GM12892 (cell line): ENCODE data around the gene COL6A3.
"Not testable (repeated sequence)": the region's sequence is repeated elsewhere in the genome, so short reads cannot be mapped to it uniquely, and the experiment has no call there.

ENCODE experiments used
- DNase-seq: peaks from one replicate; pipeline ENCODE4 v3.0.0; 2011; ENCODE audit not compliant: insufficient read length
- FAIRE-seq: peaks from 2 replicates; lab custom pipeline; 2011; peaks lifted over from hg19 to GRCh38; lab: Jason Lieb, UNC
- POLR2A ChIP-seq: IDR thresholded peaks from 2 replicates; pipeline ENCODE4 v1.6.1; 2011; ENCODE audit warnings: low read depth, low read length, control low read depth
- POLR2AphosphoS5 ChIP-seq: IDR thresholded peaks from 2 replicates; pipeline ENCODE4 v1.6.1; 2011; ENCODE audit warnings: low read depth, low read length, control low read depth
- TAF1 ChIP-seq: IDR thresholded peaks from 2 replicates; pipeline ENCODE4 v1.6.1; 2011; ENCODE audit warnings: low read depth, mild to moderate bottlenecking, control low read depth, low read length, borderline replicate concordance

Gene COL6A3

GRCh38 chr2:237427769-237428506 lies 14.0 kb upstream of the COL6A3 start:
- FAIRE-seq (peak; percentile 56), DNase-seq (no peak)
- TF ChIP-seq POLR2AphosphoS5: no peak

GRCh38 chr2:237426517-237426916 lies 12.6 kb upstream of the COL6A3 start:
- FAIRE-seq (no peak), DNase-seq (no peak)
- TF ChIP-seq POLR2AphosphoS5 (no peak), TAF1 (no peak), POLR2A (no peak)

GRCh38 chr2:237425320-237425719 lies 11.4 kb upstream of the COL6A3 start:
- FAIRE-seq (no peak), DNase-seq (no peak)
- TF ChIP-seq POLR2A: no peak

DNA sequence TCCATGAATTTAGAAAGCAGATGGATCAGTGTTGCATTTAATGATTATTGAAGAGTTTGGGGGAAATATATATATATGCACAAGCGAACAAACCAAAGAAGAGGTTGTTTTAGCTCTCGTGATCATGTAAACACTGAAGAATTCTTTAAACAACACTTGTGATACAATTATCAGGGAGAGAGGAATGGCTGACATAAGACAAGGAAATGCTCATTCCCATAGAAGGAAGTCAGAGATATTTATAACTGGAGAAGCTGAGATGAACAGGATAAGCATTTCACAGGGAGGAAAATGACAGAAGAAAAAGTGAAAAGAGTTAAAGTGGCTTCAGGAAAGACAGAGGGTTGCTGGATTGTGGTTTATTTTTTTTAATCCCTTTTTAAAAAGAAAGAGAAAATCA lies 10.6 kb upstream of the COL6A3 start:
- TF ChIP-seq POLR2A (no peak), POLR2AphosphoS5 (no peak), TAF1 (no peak)
- no peak for DNase-seq
- no peak for FAIRE-seq

DNA sequence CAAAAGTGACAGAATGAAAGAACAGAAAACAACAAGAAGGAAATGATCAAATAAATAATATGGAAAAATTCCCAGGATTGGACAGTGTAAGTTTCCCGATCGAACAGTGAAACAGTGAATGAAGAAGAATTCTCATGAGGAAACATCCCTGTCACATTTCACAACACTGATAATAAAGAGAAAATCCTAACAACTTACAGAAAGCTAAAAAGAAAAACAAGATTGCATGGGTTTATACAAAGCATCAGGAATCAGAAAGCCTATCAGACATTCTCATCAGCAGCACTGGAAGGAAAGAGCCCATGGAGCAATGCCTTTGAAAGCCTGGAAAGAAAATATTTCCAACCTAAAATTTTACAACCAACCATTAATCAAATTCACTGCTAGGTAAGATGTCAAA lies 9.9 kb upstream of the COL6A3 start:
- FAIRE-seq (no peak), DNase-seq (no peak)
- TF ChIP-seq POLR2A: no peak
- no peak for TF ChIP-seq POLR2AphosphoS5
- no peak for TF ChIP-seq TAF1

- DNase-seq: no peak
- FAIRE-seq: no peak
- TF ChIP-seq TAF1: no peak
- TF ChIP-seq POLR2A: no peak
- no peak for TF ChIP-seq POLR2AphosphoS5
Measured at GRCh38 chr2:237422309-237422708, 8.3 kb upstream of the COL6A3 start.

DNA sequence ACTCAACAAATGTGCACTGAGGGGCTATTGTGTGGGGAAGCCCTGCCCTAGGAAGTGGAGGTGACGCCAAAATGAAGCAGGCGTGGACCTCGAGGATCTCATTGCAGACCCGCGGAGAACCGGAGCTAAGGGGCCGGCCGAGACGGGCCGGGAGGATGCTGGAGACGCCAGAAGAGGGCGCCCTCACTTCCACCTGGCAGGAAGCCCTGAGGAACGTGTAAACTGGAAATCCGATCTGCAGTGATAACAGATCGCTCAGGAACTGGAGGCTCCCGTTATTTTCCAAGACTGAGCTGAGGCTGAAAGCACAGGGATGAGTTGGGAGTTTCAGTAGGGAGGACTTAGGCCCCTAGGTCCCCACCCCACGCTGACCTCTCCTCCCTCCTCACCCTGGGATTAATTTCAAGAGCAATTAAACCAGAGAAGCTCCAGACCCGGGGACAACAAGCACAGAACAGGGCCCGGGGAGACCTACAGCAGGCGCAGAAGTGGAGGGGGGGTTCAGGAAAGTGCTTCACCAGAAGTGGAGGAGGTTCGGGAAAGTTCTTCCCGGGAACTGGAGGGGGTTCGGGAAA lies 7.7 kb upstream of the COL6A3 start:
- FAIRE-seq: peak; percentile 88
- peak; percentile 40 for DNase-seq
- no peak for TF ChIP-seq TAF1
- no peak for TF ChIP-seq POLR2A
- TF ChIP-seq POLR2AphosphoS5: no peak

GRCh38 chr2:237418300-237418699 lies 4.3 kb upstream of the COL6A3 start:
- FAIRE-seq (no peak), DNase-seq (no peak)
- TF ChIP-seq POLR2A (no peak), TAF1 (no peak), POLR2AphosphoS5 (no peak)

DNA sequence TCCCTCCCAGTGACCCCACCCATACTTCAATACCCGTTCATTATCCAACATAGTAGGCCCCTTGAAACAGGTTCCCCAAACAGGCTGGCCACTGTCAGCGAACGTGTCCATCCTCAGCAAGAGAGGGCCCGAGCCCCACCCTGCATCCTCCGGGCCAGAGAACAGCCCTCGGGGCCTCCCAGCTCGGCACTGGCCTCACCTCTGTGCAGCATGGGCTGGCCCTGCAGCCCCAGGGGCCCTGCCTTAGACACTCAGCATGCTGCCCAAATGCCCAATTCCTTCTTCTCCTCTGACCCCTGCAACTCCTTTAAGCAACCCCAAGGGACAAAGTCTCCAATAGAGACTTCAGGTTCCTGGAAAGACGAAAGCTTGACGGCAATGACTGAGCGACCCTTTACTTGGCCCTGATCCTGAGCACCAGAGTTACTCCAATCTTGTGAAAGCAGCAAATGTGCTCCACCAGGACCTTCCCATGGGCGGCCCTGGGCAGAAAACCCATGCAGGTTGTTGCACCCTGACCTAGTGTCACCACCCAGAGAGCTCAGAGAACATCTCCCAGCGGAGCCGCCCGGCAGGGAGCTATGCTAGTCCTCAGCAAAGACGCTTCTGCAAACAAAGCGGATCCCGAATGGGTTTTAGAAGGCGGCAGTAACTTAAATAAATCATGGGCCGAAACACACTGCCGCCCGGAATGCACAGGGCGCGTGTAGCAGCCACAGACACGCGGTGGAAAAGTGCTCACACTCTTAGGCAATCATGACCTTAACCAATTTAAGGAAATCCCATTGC lies 782 bp downstream of the COL6A3 start:
- DNase-seq (no peak), FAIRE-seq (no peak)
- no peak for TF ChIP-seq POLR2A
- no peak for TF ChIP-seq POLR2AphosphoS5
- TF ChIP-seq TAF1: no peak

DNA sequence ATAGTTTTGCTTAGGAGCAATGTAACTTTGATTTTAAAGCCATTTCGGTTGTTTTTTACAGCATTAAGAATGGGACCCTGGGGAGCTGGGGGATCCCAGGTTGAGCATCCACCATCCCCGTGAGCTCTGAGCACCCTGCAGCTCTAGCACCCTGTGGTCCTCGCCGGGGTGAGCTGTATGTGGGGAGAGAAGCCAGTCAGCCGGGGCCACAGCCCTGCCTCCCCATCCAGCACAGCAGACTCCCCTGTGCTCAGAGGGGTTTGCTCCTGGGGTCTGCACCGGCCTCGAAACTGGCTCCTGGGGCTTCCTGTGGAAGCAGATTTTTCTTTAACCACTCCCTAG lies 1.3 kb downstream of the COL6A3 start:
- DNase-seq: no peak
- TF ChIP-seq POLR2A (no peak), POLR2AphosphoS5 (no peak)
- no peak for FAIRE-seq

- TF ChIP-seq POLR2A (no peak), POLR2AphosphoS5 (no peak), TAF1 (no peak)
- DNase-seq (no peak), FAIRE-seq (no peak)
Measured at GRCh38 chr2:237411683-237412423, 2.1 kb downstream of the COL6A3 start.

DNA sequence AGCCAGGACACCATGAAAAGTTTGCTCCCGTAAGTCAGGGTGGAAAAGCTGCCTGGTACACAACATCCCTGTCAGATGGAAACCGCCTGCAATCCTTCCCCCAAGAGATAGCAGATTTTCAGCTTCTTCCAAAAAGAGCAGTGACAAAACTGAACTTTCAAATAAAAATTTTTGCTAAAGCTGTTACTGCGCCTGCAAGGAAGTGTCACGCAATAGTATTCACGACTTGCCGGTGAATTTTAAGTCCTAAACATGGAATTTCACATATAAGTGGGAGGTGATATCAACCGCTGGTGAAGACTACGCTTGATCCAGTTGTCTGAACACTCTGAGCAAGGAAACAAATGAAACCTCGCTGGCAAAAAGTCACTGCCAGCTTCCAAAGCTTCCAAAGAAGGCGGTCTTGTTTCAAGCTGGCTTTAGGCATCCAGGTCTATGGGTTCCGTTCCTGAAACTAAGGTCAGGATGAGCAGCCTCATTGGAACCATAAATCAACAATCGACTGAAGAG lies 2.8 kb downstream of the COL6A3 start:
- no peak for DNase-seq
- TF ChIP-seq TAF1 (no peak), POLR2AphosphoS5 (no peak), POLR2A (no peak)
- FAIRE-seq: no peak

DNA sequence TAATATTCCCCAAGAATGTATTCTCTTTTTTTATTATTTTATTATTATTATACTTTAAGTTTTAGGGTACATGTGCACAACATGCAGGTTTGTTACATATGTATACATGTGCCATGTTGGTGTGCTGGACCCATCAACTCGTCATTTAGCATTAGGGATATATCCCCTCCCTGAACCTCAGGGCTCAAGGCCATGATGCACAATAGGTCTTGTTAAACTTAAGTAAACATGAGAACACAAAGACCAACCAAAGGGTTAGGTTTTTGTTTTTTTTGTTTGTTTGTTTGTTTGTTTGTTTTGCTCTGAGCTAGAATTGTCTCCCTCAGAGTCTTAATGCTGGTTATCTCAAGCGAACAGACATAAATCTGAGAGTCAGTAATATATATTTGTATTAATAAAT lies 4.7 kb downstream of the COL6A3 start:
- FAIRE-seq, DNase-seq: not testable (repeated sequence)
